SK-N-MC (cell line): ENCODE results near the gene PMFBP1.

Experiments
- EZH2 ChIP-seq: fragments of 200-600 bp; sonication (generic); IDR thresholded peaks from one replicate; pipeline ENCODE4 v1.6.1; 2017; ENCODE audit warnings: antibody characterized with exemption
- FOXP2 ChIP-seq: optimal IDR thresholded peaks from 2 replicates; pipeline ENCODE3; 2011; ENCODE audit warnings: mild to moderate bottlenecking, moderate library complexity; ENCODE audit not compliant: insufficient read depth; ENCODE audit errors: extremely low read length, control extremely low read depth
- POLR2AphosphoS5 ChIP-seq: IDR thresholded peaks from 2 replicates; pipeline ENCODE4 v1.6.1; 2012; ENCODE audit warnings: mild to moderate bottlenecking, low read depth, low read length, borderline replicate concordance

DNA sequence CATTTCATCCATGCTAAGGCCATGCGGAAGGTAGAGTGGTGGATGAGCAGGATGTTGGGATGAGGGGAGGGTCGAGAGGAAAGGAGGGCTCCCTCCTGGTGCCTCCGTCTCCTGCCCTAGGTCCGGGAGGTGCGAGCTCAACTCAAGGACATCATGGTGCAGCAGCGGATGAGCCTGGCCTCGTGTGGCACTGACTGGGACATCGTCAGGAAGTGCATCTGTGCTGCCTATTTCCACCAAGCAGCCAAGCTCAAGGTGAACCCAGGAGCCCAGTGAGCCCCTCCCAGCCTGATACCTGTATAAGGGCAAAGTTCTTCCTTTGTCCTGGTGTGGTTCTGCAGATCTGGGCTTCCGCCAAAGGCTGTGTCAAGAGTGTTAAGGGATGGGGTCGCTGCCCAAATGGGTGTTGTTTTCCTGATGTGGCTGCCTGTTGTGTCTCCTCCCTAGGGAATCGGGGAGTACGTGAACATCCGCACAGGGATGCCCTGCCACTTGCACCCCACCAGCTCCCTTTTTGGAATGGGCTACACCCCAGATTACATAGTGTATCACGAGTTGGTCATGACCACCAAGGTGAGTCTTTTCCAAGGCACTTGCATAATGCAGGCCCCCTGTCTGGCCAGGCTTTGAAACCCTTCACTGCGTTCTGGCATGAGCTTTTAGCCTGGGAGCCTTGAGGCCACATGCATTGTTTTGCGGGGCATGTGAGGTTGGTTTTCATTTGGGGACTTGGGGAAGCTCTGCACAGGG, 63.4 kb downstream of the PMFBP1 start:
- no peak for TF ChIP-seq EZH2
- no peak for TF ChIP-seq POLR2AphosphoS5
- no peak for TF ChIP-seq FOXP2
